Common myeloid progenitor, CD34-positive (primary cell): ENCODE results near the gene CEP290.

Experiments
- CTCF ChIA-PET: fragments of 350-600 bp; sonication (Branson Sonifier 250); formaldehyde crosslinking; loops from one replicate; lab custom pipeline; 2021; ENCODE audit warnings: antibody characterized with exemption; lab: Charles Lee
- POLR2A ChIA-PET: fragments of 350-600 bp; sonication (Branson Sonifier 250); formaldehyde crosslinking; loops from one replicate; lab custom pipeline; 2021; ENCODE audit warnings: antibody characterized with exemption; lab: Charles Lee
- DNase-seq, 3 donors: peaks; one replicate each; pipeline versions ENCODE4 v3.0.0 to v3.0.0-alpha.2; 2013
- H3K27ac ChIP-seq, 2 experiments: 1 replicate in 1 of 2; 2 replicates in 1 of 2; pipeline ENCODE4 v1.7.0; 2013; ENCODE audit warnings: inconsistent platforms in 2 of 2, low read length in 2 of 2, mild to moderate bottlenecking in 2 of 2, low read depth in 1 of 2, moderate library complexity in 1 of 2; ENCODE audit not compliant: severe bottlenecking in 2 of 2, insufficient read depth in 1 of 2, poor library complexity in 1 of 2
- H3K27me3 ChIP-seq, 5 experiments: replicated peaks in 2 of 5; 1 replicate in 3 of 5; 2 replicates in 2 of 5; pipeline versions ENCODE4 v1.6.1 to v1.7.0; 2013; ENCODE audit warnings: low read length in 4 of 5, mild to moderate bottlenecking in 2 of 5, moderate library complexity in 2 of 5, inconsistent platforms in 1 of 5; ENCODE audit not compliant: insufficient read depth in 5 of 5, control insufficient read depth in 4 of 5
- H3K36me3 ChIP-seq, 4 experiments: 1 replicate in 2 of 4; 2 replicates in 2 of 4; pipeline versions ENCODE4 v1.6.1 to v1.7.0; 2013; ENCODE audit warnings: low read length in 3 of 4, control low read depth in 1 of 4, mild to moderate bottlenecking in 1 of 4; ENCODE audit not compliant: control insufficient read depth in 4 of 4, insufficient read depth in 4 of 4
- H3K4me1 ChIP-seq, 4 experiments: 1 replicate in 3 of 4; 2 replicates in 1 of 4; pipeline versions ENCODE4 v1.6.1 to v1.7.1; 2013; ENCODE audit warnings: low read length in 3 of 4, mild to moderate bottlenecking in 3 of 4, control low read depth in 1 of 4, inconsistent platforms in 1 of 4, moderate library complexity in 1 of 4; ENCODE audit not compliant: control insufficient read depth in 4 of 4, insufficient read depth in 4 of 4; ENCODE audit errors: control extremely low read depth in 1 of 4
- H3K4me3 ChIP-seq, 7 experiments: 1 replicate in 4 of 7; 2 replicates in 3 of 7; pipeline versions ENCODE4 v1.5.1 to v1.7.0; 2013; ENCODE audit warnings: mild to moderate bottlenecking in 7 of 7, low read length in 6 of 7, moderate library complexity in 6 of 7, inconsistent platforms in 2 of 7, low read depth in 2 of 7, control low read depth in 1 of 7; ENCODE audit not compliant: insufficient read depth in 4 of 7, control insufficient read depth in 1 of 7; ENCODE audit errors: extremely low read depth in 1 of 7
- H3K9me3 ChIP-seq, 5 experiments: 1 replicate in 4 of 5; 2 replicates in 1 of 5; pipeline versions ENCODE4 v1.6.1 to v1.7.1; 2013; ENCODE audit warnings: low read length in 4 of 5, mild to moderate bottlenecking in 2 of 5, inconsistent platforms in 1 of 5, low read depth in 1 of 5, moderate library complexity in 1 of 5; ENCODE audit not compliant: control insufficient read depth in 4 of 5, insufficient read depth in 2 of 5; ENCODE audit errors: control extremely low read depth in 1 of 5
- WGBS: methylation state at CpG from one replicate; pipeline ENCODE4 v1.1.5; 2013; ENCODE audit not compliant: insufficient coverage; 5-methylcytosine and 5-hydroxymethylcytosine counted together

Gene CEP290

DNA sequence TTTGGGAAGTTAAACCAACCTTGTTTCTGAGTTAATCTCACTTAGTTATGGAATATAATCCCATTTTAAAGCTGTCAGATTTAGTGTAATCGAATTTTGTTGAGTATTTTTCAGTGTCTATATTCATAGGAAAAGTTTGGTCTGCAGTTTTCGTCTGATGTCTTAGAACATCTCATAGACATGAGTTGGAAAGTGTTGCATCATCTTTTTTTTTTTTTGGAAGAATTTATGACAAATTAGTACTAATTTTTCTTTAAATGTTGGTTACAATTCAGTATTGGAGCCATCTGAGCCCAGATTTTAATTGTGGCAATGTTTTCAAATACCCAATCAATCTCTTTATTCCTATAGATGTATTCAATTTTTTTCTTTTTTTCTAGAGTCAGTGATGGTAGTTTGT lies 140.6 kb downstream of the CEP290 start:
- Histone ChIP-seq H3K4me1 (no peaks in the 10 kb centered on the region), H3K36me3 (no peaks in the 10 kb centered on the region), H3K4me3 (no peak overlapping the region), H3K9me3 (no peaks in the 10 kb centered on the region), H3K27me3 (no peaks in the 10 kb centered on the region), H3K27ac (no peak overlapping the region)
- no peak for DNase-seq
- no CpG with 5 or more reads among the region's 2 CpGs for WGBS
- ChIA-PET POLR2A (no interaction called here), CTCF (no interaction called here)
